ENCODE data around the gene EP300.

- TF ChIP-seq CTCF (conservative IDR thresholded peaks at IDR 0.05 in 1 of 2, IDR thresholded peaks at IDR 0.05 in 1 of 2; ENCODE audit: low read depth in 1 of 2, low read length in 2 of 2) (no peak), EZH2 (IDR thresholded peaks at IDR 0.05; ENCODE audit: low read length, missing control alignments) (no peak)
Measured at GRCh38 chr22:41147722-41148121, 55.3 kb downstream of the EP300 start.

All from fibroblast of lung (primary cell).